ENCODE data around the gene RAB35.

RAB35 gene

GRCh38 chr12:120116441-120116791 lies at the start of gene RAB35:
TSS of gene RAB35 (minus strand) at chr12:120116753. CDS start at chr12:120116650, 103 bp downstream.
- no peak for DNase-seq

DNA sequence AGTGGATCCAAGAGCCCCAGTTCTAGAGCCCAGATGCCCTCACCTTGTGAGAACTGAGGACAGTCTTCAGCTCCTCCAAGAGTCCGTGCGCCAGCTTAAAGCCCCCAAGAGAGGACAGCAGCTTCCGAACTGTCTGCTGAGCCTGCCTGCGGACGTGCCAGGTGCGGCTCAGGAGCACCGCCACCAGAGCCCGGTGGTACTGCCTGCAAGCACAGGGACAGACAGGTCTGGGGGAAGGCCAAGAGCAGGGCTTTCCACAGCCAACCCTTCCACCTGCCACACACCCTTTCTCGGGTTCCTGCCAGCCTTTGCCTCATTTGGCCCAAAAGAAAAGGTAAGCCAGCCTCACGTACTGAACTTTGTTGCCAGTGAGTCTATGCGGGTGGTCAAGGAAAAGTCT lies 47.7 kb upstream of the RAB35 start:
- DNase-seq = no peak

DNA sequence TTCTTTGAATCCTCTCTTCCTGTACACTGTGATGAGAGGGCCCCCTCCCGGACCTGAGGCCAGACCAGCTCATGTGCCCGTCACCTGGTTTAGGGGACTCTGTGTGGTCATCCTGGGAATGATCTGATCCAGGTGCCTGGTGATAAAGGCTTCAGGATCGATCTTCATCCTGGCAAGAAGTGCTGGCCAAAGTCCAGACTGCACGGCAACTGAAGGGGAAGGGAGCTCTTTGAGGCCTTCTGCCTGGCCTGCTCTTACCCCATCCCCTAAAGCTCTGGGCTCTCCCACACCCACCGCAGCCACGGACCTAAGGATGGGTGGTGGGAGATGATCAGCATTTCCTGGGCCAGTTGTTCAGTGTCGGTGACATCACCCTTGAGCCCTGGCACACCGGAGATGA lies 46.2 kb upstream of the RAB35 start:
- no peak for DNase-seq

- no peak for DNase-seq
Measured at GRCh38 chr12:120161852-120162251, 45.3 kb upstream of the RAB35 start.

GRCh38 chr12:120159509-120160237 lies 43.1 kb upstream of the RAB35 start:
- no peak for DNase-seq

DNA sequence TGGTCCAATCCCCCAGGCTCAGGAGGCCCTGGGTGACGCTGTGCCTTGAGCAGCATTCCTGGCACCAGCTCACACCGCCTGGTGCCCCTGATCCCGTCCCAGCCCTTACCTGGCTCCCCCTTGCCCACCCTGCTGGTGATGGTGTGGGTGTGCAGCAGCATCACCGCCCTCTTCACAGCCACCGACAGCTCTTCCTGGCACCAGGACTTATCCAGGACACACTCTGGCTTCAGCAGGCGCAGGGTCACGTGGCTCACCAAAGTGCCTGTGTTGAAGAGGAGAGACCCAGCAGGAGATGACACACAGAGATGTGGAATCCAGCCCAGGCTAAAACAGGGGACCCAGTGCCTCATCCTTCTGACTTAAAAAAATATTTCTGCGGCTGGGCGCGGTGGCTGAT lies 41.8 kb upstream of the RAB35 start:
- no peak for DNase-seq

DNA sequence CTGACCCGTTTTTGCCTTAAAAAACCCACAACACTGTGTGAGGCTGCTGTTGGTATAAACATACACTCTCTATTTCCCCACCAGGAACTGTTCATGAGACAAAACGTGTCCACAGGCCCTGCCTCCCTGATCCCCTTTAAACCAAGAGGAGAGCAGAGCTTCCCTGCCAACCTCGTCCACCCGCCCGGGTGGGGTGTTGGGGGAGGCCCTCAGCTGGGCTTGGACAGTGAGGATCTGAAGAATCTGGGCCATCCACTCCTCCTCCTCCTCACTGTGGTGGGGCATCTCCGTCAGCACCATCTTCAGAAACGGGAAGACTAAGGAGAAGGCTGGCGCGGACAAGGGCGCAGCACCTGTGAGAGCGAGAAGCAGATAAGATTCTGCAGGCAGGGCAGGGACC lies 41.1 kb upstream of the RAB35 start:
- no peak for DNase-seq

DNA sequence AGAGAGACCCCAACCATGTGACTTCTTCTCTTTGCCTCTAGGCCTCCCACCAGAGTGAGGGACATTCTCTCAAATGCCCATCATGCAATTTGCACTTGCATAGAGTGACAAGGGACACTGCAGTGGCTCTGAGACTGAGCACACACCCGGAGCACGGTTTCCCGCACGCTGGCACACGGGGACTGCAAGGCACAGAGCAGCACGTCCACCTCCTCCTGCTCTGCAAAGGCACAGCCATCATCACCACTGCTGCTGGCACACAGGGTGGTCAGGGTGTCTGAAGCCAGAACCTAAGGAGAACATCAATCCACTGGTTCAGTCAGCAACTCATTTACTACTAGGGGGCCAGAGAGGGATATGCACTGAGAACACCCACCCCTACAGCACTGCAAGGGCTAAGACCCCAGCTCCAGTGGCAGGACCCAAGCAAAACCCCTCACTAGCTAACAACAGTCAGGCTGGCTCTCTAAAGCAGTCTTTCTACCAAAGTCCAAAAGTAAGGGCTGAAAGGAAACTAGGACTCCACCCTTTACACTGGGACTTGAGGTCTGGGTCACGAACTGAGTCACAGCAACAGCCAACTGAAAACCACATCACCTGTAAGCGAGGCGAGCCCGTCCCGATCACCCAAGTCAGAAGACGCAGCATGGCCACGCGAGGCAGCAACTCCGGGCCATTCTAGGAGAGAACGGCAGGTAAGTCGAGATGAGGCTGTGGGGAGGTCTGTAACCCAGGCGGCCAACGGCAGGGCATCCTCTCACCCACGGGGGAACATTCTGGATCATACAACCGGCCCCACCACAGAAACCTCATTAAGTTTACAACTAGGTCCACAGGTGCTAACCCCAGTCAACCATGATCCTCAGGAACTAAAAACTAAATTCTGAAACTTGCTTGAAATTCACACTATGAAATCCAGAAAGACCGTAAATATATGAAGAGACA lies 40.0 kb upstream of the RAB35 start:
- no peak for DNase-seq

DNA sequence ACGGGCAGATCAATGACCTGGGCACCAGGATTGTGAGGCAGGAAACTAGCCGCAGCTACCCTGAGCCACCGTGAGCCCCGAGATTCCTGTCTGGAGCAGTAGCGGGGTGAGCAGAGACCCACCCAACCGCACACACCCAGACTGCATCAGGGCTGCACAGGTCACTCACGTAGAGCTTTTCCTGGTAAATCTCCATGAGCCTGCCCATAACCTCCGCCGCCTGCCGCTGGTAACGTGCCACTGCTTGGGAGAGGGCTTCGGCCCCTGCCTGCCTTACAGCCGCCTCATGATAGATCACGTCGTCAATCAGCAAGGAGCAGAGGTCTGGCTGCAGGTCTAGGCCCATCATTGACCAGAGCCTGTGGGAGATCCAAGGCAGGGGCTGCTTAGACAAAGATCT lies 38.5 kb upstream of the RAB35 start:
- DNase-seq = no peak

- DNase-seq = no peak
Measured at GRCh38 chr12:120150919-120151525, 34.5 kb upstream of the RAB35 start.

- no peak for DNase-seq
Measured at GRCh38 chr12:120148011-120148410, 31.5 kb upstream of the RAB35 start.

DNA sequence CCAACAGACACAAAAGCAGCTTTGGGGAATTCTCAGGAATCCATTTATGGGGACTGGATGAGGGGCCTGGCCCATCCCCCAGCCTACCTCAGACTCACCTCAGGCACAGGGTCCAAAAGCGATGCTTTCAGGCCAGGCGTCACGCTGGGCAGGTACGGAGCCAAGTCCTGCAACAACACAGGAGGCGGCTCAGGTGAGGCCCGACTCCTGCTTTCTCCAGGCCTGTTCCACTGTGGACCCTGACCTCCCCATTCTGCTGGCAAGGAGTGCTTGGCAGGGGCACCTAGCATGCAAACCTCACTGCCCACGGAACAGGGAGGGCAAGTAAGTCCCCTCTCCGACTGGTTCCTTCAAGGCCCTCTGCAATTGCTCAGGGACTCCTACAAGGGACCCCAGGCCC lies 28.6 kb upstream of the RAB35 start:
- DNase-seq = no peak

GRCh38 chr12:120144215-120144614 lies 27.7 kb upstream of the RAB35 start:
- DNase-seq = no peak

GRCh38 chr12:120142231-120142877 lies 25.8 kb upstream of the RAB35 start:
- no peak for DNase-seq

DNA sequence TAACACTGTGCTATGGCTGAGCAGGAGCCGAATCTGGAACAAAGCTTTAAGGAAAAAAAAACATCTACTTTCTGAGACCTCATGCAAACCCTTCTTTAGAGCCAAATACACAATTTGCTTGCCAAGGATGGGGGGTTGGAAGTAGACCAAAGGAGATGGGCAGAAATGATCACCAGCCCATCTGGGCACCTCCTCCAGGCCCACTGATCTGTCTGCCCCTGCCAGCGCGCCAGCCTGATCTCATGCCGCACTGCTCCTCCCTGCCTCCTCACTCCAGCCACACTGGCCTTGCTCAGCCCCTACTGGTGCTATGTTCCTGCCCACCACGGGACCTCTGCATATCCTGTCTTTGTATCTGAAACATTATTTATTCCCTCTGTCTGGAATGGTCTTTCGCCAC lies 24.8 kb upstream of the RAB35 start:
- no peak for DNase-seq

DNA sequence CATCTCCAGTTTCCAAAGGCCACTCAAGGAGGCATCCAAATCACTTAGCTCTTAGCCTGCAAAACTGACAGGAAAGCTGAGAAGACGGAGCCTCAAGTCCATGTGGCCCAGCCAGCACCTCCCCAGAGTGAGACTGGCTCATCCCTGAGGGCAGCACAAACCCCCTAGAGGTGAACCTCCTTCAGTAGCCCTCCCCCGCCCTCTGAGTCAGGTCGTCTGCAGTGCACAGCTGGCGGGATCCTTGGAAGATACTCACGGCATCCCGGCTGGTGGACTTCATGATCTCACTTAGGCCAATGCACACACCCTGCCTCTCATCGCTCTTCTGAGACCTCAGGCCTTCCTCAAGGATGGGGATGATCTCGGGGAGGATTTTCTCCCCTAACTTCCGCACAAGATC lies 24.1 kb upstream of the RAB35 start:
- DNase-seq = no peak

DNA sequence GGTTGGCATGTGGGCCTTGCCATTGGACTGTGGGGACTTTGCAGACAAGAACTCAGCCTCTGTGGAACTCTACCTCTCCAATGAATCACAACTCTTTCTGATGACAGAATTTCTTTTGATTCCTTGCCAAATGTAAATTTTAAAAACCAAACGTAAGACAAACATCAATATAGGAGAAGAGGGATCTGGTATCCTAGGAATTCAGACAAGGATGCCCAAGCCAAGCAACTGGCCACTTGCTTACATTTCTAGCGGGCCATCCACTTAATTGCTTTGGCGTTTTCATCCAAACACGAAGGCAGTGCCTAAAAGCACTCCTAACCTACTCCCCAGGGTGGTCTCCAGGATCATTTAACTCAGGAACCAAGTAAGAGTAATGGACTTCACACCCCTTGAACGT lies 23.4 kb upstream of the RAB35 start:
- DNase-seq = no peak

DNA sequence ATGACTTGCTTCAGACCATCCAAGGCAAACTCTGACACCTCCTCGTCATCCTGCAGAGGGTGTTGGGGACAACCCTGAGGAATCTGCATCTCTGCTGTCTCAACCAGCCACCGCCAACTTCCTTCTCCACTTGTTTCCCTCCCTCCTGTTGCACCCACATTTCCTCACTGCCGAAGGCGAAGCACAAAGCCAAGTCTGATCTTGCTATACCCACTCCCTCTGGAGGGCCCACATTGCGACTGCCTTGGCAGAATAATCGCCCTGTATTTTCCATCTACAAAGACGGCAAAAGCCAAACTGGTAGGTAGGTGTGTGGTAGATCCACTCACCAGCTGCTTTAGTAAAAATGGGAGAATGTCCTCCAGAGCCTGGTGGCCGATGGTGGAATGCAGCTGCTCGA lies 21.8 kb upstream of the RAB35 start:
- no peak for DNase-seq

DNA sequence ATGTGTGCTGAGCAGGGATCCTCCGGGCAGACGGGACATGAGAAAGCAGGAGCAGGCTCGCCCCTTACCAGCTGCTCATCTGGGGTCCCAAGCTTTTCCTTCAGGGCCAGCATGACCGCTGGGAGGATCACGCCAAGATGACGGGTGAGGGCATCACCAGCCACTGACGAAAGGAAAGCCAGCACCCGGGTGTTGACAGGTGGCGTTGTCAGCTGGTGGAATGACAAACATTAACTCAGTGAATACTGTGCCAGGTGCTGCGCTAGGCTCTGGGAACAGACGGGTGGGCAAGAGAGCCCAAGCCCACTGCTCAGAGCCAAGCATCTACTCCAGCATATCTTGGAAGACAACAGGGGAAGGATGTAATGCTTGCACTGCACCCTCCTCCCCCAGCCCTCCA lies 21.3 kb upstream of the RAB35 start:
- DNase-seq = no peak

GRCh38 chr12:120136093-120136770 lies 19.7 kb upstream of the RAB35 start:
- no peak for DNase-seq

DNA sequence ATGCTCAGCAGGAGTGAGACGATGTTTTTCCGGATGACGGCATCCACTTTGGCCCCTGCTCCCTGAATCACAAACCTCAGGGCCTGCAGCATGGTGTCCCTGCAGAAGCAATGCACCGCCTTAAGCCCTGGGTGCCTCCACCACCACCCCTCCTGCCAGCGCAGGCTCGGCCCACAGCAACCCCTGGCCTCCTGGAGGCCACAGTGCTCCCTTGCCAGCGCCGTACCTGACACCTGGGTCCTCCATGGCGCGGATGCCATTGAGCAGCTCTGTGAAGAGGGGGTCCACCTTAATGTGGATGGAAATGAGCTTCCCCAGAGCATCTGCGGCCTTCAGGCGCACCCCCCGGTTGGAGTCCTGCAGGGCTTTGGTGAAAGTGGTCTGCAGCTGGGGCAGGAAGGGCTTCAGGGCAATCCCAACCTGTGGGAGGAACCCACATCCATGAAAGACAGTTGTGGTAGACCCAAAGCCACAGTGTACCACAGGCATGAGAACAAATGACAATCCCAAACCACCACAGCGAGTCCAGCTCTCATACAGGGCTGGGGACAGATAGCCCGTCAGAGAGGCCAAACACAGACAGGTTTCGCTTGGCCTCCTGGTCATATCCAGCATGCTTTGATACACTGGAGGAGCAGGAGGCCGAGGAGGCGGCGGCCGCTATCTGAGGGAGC lies 17.9 kb upstream of the RAB35 start:
- DNase-seq = no peak

DNA sequence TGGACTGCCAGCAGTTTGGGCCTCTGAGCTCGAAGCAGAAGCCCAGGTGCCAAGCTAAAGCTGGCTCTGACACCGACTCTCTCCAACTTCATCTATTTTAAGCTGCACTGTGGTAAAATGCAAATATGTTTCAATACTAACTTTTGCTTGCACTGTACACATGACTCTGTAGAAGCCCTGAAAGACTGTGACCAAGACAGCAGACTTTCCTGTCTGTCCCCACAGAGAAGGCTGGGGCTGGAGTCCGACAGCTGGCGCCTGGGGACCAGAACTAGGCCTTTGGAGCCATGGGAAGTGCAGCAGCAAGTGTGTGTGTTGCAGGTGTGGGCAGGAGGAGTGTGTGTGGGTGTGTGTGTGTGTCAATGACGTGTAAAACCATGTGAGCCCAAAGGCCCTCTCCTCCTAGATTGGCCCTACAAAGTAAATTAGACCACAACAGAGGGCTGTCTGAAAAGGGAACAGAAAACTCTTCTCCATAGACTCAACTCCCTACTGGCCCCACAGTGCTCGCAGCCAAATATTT lies 16.4 kb upstream of the RAB35 start:
- no peak for DNase-seq

Data from activated CD4-positive, alpha-beta T cell treated with anti-CD3 and anti-CD28 coated beads, Interleukin-2, amount 50 U/mL, for 4 hours (primary cell).